HG03575 (cell line): ENCODE results near the gene C1orf21.
"Not testable (repeated sequence)": the region's sequence is repeated elsewhere in the genome, so short reads cannot be mapped to it uniquely, and the experiment has no call there.

Experiments used
- ATAC-seq: cut with Tn5 transposase; IDR thresholded peaks from one replicate; pipeline ENCODE4 v1.9.1; 2021; ENCODE audit not compliant: unreplicated experiment, insufficient number of reproducible peaks, low FRiP score; ENCODE audit errors: extremely low read depth

Gene C1orf21

GRCh38 chr1:184605941-184606340 lies 219.1 kb downstream of the C1orf21 start:
- no peak for ATAC-seq

- no peak for ATAC-seq
Observed at GRCh38 chr1:184606786-184607185, 220.0 kb downstream of the C1orf21 start.

- ATAC-seq = no peak
Observed at GRCh38 chr1:184608581-184608980, 221.8 kb downstream of the C1orf21 start.

DNA sequence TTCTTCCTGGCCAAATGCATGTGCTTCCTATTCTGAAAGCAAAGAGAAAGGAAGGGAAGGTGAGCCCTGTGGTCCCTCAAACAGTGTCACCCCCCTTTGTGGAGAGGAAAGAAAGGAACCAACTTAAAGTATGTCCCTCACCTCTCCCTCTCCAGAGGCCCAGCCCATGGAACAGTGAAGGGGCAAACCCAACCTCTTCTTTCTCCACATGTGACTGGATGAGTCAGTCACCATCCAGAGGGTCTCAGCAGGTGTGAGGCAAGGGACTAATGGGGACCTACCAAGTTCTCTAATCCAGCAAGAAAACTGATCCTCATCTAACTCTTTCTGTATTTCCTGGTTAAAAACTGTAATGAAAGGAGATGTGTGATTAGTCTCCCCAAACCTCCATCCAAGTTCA lies 222.2 kb downstream of the C1orf21 start:
- ATAC-seq = no peak

- ATAC-seq = no peak
Observed at GRCh38 chr1:184610876-184611595, 224.2 kb downstream of the C1orf21 start.

GRCh38 chr1:184612229-184612628 lies 225.4 kb downstream of the C1orf21 start:
- ATAC-seq = not testable (repeated sequence)

DNA sequence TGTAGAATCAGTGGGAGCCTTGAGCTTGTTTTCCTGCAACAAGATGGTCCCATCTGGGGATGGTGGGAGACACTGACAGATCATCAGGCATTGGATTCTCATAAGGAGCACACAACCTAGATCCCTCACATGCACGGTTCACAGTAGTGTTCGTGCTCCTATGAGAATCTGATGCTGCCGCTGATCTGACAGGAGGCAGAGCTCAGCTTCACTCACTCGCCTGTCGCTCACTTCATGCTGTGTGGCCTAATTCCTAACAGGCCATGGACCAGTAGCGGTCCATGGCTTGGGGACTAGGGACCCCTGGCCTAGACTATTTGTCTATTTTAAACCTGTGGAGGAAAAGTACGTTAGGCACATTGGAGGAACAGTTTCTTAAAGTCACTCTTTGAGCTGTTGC lies 227.8 kb downstream of the C1orf21 start:
- no peak for ATAC-seq

DNA sequence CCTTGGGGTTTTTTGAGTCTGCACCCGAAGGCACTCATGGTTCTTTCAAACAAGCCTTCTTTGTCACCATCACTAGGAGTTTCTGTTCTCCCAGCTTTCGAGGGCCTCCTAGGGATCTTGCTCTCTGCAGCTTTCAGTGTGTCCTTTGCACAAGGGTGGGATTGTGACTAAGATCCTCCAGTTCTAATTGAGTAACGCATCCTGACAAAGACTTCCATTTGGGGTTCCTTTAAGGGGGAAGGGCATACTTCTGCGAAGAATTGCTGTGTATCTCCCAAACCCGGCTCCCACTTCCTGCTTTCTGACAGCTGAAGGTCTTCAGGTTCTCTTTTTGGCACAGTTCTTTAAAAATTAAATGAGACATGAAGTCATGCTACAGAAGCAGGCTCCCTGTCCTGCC lies 228.5 kb downstream of the C1orf21 start:
- ATAC-seq = no peak

DNA sequence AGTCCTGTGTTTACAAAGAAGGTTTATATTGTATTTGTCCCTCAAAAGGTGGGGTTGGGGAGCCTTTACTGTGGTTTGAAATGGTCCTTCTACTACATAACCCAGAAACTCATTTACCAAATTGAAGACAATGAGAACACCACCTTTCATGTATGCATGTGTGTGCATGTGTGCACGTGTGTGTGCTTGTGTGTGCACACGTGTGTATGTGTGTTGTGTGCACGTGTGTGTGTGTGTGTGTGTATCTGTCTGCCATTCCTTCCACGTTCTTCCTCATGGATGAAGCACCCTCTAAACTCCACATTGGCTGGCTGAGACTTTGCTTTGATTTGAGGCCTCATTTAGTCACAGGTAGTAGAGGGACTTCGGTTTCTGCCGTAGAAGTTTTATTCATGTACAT lies 229.7 kb downstream of the C1orf21 start:
- no peak for ATAC-seq

GRCh38 chr1:184617433-184618029 lies 230.7 kb downstream of the C1orf21 start:
- ATAC-seq = no peak

- ATAC-seq = no peak
Observed at GRCh38 chr1:184618851-184619250, 232.0 kb downstream of the C1orf21 start.

- no peak for ATAC-seq
Observed at GRCh38 chr1:184620469-184620868, 233.6 kb downstream of the C1orf21 start.

DNA sequence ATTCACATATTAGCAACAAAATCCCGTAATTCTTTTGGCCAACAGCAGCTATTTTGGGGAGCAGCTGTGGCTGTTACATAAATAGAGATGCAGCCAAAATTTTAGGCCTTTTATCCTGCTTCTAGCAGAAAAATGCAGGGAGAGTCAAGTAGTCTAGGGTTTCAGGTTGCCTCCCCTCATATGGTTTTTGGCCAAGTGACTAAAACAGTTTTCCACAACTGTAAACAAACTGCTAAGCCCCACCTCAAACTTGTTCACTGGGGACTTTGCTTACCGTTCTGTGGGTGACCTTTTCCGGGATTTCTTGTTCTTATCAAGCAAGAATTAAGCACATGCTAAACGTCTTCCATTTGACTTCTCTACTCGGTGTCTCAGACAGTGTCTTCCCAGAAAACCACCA lies 234.4 kb downstream of the C1orf21 start:
- ATAC-seq = no peak

- ATAC-seq = no peak
Observed at GRCh38 chr1:184622136-184622823, 235.5 kb downstream of the C1orf21 start.

- no peak for ATAC-seq
Observed at GRCh38 chr1:184623404-184623803, 236.6 kb downstream of the C1orf21 start.

- ATAC-seq = no peak
Observed at GRCh38 chr1:184624051-184624450, 237.2 kb downstream of the C1orf21 start.

DNA sequence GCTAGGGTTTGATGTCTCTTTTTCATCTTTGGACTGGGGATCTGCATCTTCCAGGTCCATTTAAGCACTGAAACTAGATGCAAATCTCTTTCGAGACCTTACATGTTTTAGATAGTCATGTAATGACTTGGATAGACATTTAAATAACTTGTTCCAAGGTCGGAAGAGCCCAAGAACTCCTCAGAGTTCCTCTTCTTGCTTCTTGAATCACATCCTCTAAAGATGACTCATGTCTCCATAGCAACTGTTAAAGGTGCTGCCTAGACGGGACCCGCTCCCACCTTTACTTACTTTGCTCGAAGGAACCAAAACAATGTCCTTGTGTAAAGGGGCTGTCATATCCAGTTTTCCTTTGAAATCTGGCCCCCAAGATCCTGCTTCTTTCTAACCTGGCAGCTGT lies 237.8 kb downstream of the C1orf21 start:
- no peak for ATAC-seq

GRCh38 chr1:184625271-184625670 lies 238.4 kb downstream of the C1orf21 start:
- no peak for ATAC-seq

DNA sequence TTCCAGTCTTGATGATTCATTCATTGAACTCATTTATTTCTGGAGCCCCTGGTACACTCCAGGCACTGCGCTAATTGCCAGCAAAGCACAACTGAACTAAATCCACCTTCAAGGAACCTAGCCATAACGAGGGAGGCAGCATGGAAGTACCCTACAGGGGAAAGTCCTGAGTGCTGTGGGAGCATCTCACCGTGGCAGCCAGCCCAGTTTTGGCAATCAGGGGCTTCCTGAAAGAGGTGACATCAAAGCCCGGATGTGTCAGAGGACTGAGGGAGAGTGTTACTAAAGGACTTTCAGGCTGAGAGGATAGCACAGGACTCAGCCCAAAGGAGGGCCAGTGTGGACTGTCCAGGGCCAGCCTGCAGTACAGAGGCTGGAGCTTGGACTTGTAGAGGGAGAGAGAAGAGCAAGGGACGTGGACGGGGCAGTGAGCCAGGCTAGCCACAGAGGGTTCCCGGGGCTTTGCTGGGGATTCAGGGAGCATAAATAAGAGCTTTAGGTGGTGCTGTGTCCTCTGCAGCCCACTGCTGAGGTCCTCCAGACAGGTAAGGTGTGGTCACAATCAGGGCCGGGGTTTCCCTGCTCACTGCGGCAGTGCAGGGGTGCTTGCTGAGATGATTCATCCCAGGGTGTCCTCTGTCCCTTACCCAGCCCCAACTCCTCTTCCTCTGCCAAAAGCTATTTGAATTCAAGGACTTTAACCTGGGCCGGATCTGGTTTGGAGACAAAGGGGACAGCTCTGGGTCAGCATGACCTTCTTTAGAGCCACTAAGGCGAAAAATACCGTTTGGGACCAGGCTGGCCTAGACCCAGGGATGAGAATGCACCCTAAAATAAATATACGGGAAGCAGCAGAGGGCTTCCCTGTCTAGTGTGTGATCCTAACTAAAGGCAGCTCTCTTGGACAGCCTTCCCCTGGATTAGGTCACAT lies 239.5 kb downstream of the C1orf21 start:
- ATAC-seq = no peak
